Measurements from ENCODE around the gene C9orf43. TPM values are rescaled to one million over a fixed set of nuclear protein-coding genes. Genes with fewer than 3 reads are reported as not detected.
"Not testable (repeated sequence)": the region's sequence is repeated elsewhere in the genome, so short reads cannot be mapped to it uniquely, and the experiment has no call there.

C9orf43 gene
- total RNA-seq, 1 experiment from 2014 or later, result 0.33 TPM

DNA sequence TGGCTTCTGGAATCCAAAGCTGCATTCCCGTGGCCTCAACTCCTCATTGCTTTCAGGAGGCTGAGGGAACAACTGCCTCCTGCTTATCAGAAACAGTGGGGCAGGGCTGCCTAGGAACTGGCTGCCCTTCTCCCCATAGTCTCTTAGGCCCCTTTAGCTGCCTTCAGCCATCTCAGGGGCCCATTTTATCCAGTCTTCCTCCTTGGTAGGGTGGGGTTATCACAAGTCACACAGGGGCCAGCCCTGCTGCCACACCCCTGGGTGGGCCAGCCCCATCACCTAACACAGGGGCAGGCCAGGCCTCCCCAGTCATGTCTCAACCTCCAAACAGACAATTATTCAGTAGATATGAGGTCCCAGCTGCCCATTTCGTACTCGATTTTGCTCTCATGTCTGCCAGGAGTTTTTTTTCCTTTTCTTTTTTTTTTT is 13.3 kb upstream of the C9orf43 start:
- Histone ChIP-seq H3K9me3 (no peaks in the 10 kb centered on the region), H3K4me3 (no peak overlapping the region), H3K36me3 (no peaks in the 10 kb centered on the region), H3K27me3 (no peaks in the 10 kb centered on the region)
- no peak for DNase-seq

DNA sequence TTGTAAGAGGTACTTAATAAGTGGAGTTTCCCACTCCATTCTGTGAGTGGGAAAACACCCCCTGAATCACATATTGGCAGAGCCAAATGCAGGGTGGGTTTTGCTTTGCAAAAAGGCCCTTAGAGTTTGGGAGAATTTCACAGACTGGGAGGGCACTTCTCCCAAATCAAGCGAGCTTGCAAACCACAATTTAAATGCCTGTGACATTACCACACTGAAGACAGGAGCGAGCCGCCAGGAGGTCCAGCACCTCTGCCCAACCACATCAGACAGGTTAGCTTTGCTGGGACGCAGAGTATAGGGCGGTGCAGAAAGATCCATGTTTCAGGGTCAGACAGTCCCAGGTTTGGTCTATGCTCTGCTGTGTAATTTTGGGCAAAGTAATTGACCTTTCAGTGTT is 11.8 kb upstream of the C9orf43 start:
- no peaks in the 10 kb centered on the region for H3K27me3 ChIP-seq
- no peak overlapping the region for H3K4me3 ChIP-seq
- no peaks in the 10 kb centered on the region for H3K36me3 ChIP-seq
- no peaks in the 10 kb centered on the region for H3K9me3 ChIP-seq
- DNase-seq, result no peak

GRCh38 chr9:113399646-113400200 is 10.8 kb upstream of the C9orf43 start:
- Histone ChIP-seq H3K9me3 (no peaks in the 10 kb centered on the region), H3K4me3 (no peak overlapping the region; the same call in 1 of the 2 replicates), H3K27me3 (no peaks in the 10 kb centered on the region), H3K36me3 (no peaks in the 10 kb centered on the region)
- no peak for DNase-seq

- DNase-seq, result peak; percentile 98
- no peaks in the 10 kb centered on the region for H3K9me3 ChIP-seq
- peaks cover 1% of the 10 kb centered on the region for H3K36me3 ChIP-seq
- H3K27me3 ChIP-seq, result no peaks in the 10 kb centered on the region
- H3K4me3 ChIP-seq, result peak within 1 kb of the TSS; percentile 73
Observed at GRCh38 chr9:113401027-113401792, 9.3 kb upstream of the C9orf43 start, which contains the start of gene ALAD. TSS of gene ALAD (minus strand) at chr9:113401284. CDS start at chr9:113393559, 7,725 bp downstream.

GRCh38 chr9:113403646-113404045 is 6.9 kb upstream of the C9orf43 start:
- no peak overlapping the region for H3K4me3 ChIP-seq
- no peak for DNase-seq
- H3K9me3 ChIP-seq, result no peaks in the 10 kb centered on the region
- no peaks in the 10 kb centered on the region for H3K27me3 ChIP-seq
- peaks cover 23% of the 10 kb centered on the region for H3K36me3 ChIP-seq

DNA sequence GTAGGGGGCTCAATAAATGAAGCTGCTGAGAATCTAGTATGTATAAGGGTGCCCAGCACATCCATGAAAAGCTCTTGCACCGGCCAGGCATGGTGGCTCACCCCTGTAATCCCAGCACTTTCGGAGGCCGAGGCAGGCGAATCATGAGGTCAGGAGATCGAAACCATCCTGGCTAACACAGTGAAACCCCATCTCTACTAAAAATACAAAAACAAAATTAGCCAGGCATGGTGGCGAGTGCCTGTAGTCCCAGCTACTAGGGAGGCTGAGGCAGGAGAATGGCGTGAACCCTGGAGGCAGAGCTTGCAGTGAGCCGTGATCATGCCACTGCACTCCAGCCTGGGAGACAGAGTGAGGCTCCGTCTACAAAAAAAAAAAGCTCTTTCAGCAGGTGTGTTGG is 4.2 kb upstream of the C9orf43 start:
- H3K27me3 ChIP-seq, DNase-seq, H3K9me3 ChIP-seq, H3K4me3 ChIP-seq: not testable (repeated sequence)
- peaks cover 27% of the 10 kb centered on the region for H3K36me3 ChIP-seq

DNA sequence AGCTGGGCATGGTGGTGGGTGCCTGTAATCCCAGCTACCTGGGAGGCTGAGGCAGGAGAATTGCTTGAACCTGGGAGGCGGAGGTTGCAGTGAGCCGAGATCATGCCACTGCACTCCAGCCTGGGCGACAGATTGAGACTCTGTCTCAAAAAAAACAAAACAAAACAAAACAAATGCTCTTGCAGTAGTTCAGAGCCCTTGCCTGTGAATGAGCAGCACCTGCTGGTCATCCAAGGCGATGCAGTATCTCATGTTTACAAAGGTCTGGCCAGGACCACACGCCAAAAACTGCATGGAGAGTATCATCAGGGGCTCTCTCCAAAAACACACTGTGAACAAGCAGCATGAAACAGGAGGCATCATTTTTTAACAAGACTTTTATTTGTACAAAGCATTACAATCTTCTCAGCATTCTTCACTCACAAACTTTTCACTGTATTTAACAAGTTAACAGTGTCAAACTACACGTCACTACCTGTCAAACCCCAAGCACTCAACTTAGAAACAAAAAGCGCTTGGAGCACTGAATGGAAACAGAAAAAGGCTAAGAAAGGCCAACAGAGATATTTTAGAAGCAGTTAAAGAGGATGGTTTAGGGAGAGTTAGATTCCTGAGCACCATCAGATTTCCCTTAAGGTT is 3.6 kb upstream of the C9orf43 start:
- not testable (repeated sequence) for H3K27me3 ChIP-seq, H3K4me3 ChIP-seq, H3K9me3 ChIP-seq
- peaks cover 27% of the 10 kb centered on the region for H3K36me3 ChIP-seq
- peak; percentile 59 for DNase-seq

GRCh38 chr9:113409481-113409880 is 1.1 kb upstream of the C9orf43 start:
- no peaks in the 10 kb centered on the region for H3K9me3 ChIP-seq
- peaks cover 27% of the 10 kb centered on the region for H3K36me3 ChIP-seq
- no peak for DNase-seq
- H3K27me3 ChIP-seq, result no peaks in the 10 kb centered on the region
- peak overlapping the region; percentile 70 for H3K4me3 ChIP-seq

DNA sequence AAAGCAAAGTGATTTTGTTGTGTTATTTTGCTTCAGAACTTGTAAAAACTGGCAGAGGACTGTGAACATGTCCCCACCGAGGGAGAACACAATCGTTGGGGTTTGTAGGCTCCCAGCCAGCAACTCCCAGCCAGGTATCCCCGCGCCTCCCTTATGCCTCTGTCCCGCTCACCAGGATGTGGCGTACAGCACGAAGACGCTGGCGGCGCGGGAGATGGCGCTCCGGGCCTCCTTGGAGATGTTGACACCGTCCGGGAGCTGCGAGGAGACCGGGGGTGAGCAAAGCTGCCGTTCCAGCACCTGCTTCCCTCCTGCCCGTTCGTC is 702 bp upstream of the C9orf43 start:
- Histone ChIP-seq H3K9me3 (no peaks in the 10 kb centered on the region), H3K4me3 (peak overlapping the region; percentile 70), H3K27me3 (no peaks in the 10 kb centered on the region), H3K36me3 (peaks cover 27% of the 10 kb centered on the region)
- DNase-seq, result no peak

GRCh38 chr9:113416149-113416721 is 5.7 kb downstream of the C9orf43 start:
- no peak for DNase-seq
- Histone ChIP-seq H3K36me3 (no peaks in the 10 kb centered on the region), H3K4me3 (no peak overlapping the region), H3K9me3 (no peaks in the 10 kb centered on the region), H3K27me3 (no peaks in the 10 kb centered on the region)

GRCh38 chr9:113417370-113417769 is 6.8 kb downstream of the C9orf43 start:
- Histone ChIP-seq H3K4me3 (no peak overlapping the region), H3K27me3 (no peaks in the 10 kb centered on the region), H3K36me3 (no peaks in the 10 kb centered on the region), H3K9me3 (no peaks in the 10 kb centered on the region)
- DNase-seq, result no peak

DNA sequence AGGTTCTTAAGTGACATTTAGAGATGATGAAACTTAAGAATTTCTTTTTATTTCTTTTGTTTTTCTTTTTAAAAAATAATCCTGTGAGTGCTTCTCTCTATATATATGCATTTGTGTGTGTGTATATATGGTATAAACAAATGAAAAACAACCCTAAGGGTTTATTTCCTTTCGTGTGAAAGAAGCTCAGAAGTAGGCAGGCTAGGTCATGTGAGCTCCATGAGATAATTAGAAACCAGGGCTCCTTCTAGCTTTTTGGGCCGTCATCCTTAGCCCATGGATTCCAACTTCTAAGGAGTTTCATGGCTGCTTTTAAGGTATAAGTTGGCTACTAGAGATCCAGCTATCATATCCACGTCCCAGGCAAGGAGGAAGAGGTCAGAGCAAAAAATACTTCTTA is 11.2 kb downstream of the C9orf43 start:
- no peaks in the 10 kb centered on the region for H3K27me3 ChIP-seq
- H3K36me3 ChIP-seq, result no peaks in the 10 kb centered on the region
- no peak for DNase-seq
- no peaks in the 10 kb centered on the region for H3K9me3 ChIP-seq
- H3K4me3 ChIP-seq, result no peak overlapping the region

DNA sequence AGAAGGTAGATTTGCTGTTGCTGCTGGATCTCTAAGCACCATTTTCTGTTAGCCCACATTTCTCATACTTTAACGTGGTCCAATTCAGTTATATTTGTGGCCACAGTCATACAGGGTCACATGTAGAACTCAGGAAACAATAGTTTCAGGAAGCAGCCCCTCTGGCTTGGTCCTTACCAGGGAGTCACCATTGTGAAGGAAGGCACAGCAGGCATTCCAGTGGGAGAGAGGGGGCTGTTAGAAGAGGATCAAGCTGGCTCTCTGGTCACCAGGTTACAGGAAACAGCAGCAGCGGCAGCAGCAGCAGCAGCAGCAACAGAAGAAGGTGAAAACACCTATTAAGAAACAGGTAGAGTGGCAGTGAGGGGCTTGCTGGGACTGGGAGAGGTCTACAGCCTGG is 14.5 kb downstream of the C9orf43 start:
- H3K36me3 ChIP-seq, result no peaks in the 10 kb centered on the region
- DNase-seq, result no peak
- no peaks in the 10 kb centered on the region for H3K27me3 ChIP-seq
- H3K4me3 ChIP-seq, result no peak overlapping the region
- H3K9me3 ChIP-seq, result no peaks in the 10 kb centered on the region

GRCh38 chr9:113426701-113427100 is 16.2 kb downstream of the C9orf43 start:
- Histone ChIP-seq H3K36me3 (no peaks in the 10 kb centered on the region), H3K4me3 (no peak overlapping the region), H3K27me3 (no peaks in the 10 kb centered on the region), H3K9me3 (no peaks in the 10 kb centered on the region)
- DNase-seq, result no peak

GRCh38 chr9:113427629-113428028 is 17.1 kb downstream of the C9orf43 start:
- H3K27me3 ChIP-seq, result no peaks in the 10 kb centered on the region
- DNase-seq, result no peak

DNA sequence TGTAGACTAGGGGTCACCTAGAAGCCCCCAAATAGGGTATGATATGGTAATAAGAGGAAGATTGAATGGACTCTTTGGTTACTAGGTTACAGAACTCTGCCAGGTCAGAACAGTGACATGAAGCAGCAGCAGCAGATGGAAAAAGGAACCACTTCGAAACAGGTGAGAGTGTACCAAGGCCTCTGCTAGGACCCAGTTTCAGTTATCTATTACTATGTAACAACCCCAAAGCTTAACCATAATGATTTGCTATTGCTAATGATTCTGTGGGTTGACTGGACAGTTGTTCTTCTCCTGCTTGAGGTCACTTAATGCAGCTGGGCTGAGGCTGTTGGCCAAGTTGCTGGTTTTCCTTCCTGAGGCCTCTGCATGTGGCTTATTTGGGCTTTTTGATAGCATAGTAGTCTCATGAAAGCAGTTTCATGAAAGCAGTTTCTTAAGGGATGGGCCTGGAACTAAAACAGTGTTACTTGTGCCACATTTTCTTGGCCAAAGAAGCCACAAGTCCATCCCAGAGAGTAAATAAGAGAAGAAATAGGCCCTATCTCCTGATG is 17.6 kb downstream of the C9orf43 start:
- H3K36me3 ChIP-seq, result no peaks in the 10 kb centered on the region
- no peak overlapping the region for H3K4me3 ChIP-seq
- H3K27me3 ChIP-seq, result no peaks in the 10 kb centered on the region
- no peaks in the 10 kb centered on the region for H3K9me3 ChIP-seq
- no peak for DNase-seq

More at GRCh38 chr9:113427629-113428028, 17.1 kb downstream of the C9orf43 start:
- no peaks in the 10 kb centered on the region for H3K36me3 ChIP-seq
- no peak overlapping the region for H3K4me3 ChIP-seq
- no peaks in the 10 kb centered on the region for H3K9me3 ChIP-seq

- no peaks in the 10 kb centered on the region for H3K36me3 ChIP-seq
- no peak for DNase-seq
- H3K9me3 ChIP-seq, result no peaks in the 10 kb centered on the region
- no peaks in the 10 kb centered on the region for H3K27me3 ChIP-seq
- H3K4me3 ChIP-seq, result no peak overlapping the region
Observed at GRCh38 chr9:113431191-113431590, 20.6 kb downstream of the C9orf43 start.

Data from MG63 (cell line).